Adipocyte (in vitro differentiated cells): ENCODE results near the gene CDH1.

Source experiments
- DNase-seq: peaks from one replicate; pipeline ENCODE4 v3.0.0-alpha.2; 2015; ENCODE audit warnings: low read depth
- H3K27me3 ChIP-seq: replicated peaks from 2 replicates; pipeline ENCODE4 v1.7.0; 2013; ENCODE audit warnings: mild to moderate bottlenecking, low read length, moderate library complexity; ENCODE audit not compliant: control insufficient read depth, insufficient read depth
- H3K36me3 ChIP-seq: 2 replicates; pipeline ENCODE4 v1.7.0; 2013; ENCODE audit warnings: low read length, mild to moderate bottlenecking, moderate library complexity; ENCODE audit not compliant: control insufficient read depth, insufficient read depth, severe bottlenecking
- H3K4me1 ChIP-seq: 2 replicates; pipeline ENCODE4 v1.7.0; 2013; ENCODE audit warnings: mild to moderate bottlenecking, low read length, moderate library complexity; ENCODE audit not compliant: control insufficient read depth, insufficient read depth
- H3K4me3 ChIP-seq: 2 replicates; pipeline ENCODE4 v1.7.0; 2013; ENCODE audit warnings: mild to moderate bottlenecking, low read length, moderate library complexity
- H3K9ac ChIP-seq: 2 replicates; pipeline ENCODE4 v1.7.0; 2013; ENCODE audit warnings: mild to moderate bottlenecking, low read length, moderate library complexity
- H3K9me3 ChIP-seq: 2 replicates; pipeline ENCODE4 v1.7.0; 2013; ENCODE audit warnings: mild to moderate bottlenecking, low read length, moderate library complexity; ENCODE audit not compliant: control insufficient read depth

The CDH1 gene

GRCh38 chr16:68732741-68733399, 4.2 kb upstream of the CDH1 start:
- Histone ChIP-seq H3K27me3 (peaks cover 46% of the 10 kb centered on the region), H3K4me3 (no peak overlapping the region), H3K4me1 (no peaks in the 10 kb centered on the region), H3K9me3 (peaks cover 4% of the 10 kb centered on the region), H3K36me3 (no peaks in the 10 kb centered on the region), H3K9ac (no peak overlapping the region)
- no peak for DNase-seq

DNA sequence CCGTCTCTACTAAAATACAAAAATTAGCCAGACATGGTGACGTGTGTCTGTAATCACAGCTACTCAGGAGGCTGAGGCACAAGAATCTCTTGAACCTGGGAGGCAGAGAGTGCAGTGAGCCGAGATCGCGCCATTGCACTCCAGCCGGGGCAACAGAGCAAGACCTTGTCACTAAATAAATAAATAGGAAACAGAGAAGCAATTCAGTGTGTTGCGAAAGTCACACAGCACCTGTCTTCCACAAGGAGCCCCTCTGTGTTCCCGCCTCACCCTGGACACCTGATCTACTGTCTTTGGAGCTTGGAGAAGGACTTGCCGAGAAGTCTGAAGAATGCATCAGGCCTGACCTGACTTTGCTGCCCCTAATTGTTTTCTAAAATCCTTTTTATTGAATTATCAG, 3.5 kb upstream of the CDH1 start:
- Histone ChIP-seq H3K4me3 (no peak overlapping the region), H3K9ac (no peak overlapping the region), H3K9me3 (peaks cover 4% of the 10 kb centered on the region), H3K27me3 (peaks cover 52% of the 10 kb centered on the region), H3K4me1 (no peaks in the 10 kb centered on the region), H3K36me3 (no peaks in the 10 kb centered on the region)
- DNase-seq, result no peak

DNA sequence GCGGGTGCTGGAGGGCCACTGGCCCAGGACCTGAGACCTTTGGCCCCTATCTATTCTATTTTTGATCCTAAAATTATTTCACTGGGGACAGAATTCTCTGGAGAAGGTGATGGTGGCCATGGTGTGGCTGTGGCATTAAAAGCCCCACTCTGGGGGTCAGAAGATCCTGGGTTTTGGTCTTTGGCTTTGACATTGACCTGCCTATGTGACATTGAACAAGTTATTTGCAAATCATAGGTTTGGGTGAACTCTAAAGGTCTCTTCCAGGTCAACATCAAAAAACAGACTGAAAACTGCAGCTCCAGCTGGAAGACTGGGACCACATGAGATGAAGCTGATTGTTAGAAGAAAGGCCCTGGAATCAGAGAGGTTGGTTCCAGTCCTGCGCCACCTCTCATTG, 2.3 kb upstream of the CDH1 start:
- Histone ChIP-seq H3K9me3 (peaks cover 4% of the 10 kb centered on the region), H3K36me3 (no peaks in the 10 kb centered on the region), H3K9ac (no peak overlapping the region), H3K27me3 (peaks cover 50% of the 10 kb centered on the region), H3K4me1 (no peaks in the 10 kb centered on the region), H3K4me3 (no peak overlapping the region)
- DNase-seq, result no peak

DNA sequence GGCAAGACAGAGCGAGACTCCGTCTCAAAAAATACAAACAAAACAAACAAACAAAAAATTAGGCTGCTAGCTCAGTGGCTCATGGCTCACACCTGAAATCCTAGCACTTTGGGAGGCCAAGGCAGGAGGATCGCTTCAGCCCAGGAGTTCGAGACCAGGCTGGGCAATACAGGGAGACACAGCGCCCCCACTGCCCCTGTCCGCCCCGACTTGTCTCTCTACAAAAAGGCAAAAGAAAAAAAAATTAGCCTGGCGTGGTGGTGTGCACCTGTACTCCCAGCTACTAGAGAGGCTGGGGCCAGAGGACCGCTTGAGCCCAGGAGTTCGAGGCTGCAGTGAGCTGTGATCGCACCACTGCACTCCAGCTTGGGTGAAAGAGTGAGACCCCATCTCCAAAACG, 531 bp upstream of the CDH1 start:
- Histone ChIP-seq H3K4me3 (no peak overlapping the region), H3K27me3 (peaks cover 50% of the 10 kb centered on the region), H3K4me1 (no peaks in the 10 kb centered on the region), H3K9me3 (peaks cover 4% of the 10 kb centered on the region), H3K9ac (no peak overlapping the region), H3K36me3 (no peaks in the 10 kb centered on the region)
- no peak for DNase-seq

- Histone ChIP-seq H3K9me3 (peaks cover 4% of the 10 kb centered on the region), H3K36me3 (no peaks in the 10 kb centered on the region), H3K4me1 (peaks cover 2% of the 10 kb centered on the region), H3K9ac (no peak overlapping the region), H3K27me3 (peaks cover 44% of the 10 kb centered on the region), H3K4me3 (no peak overlapping the region)
- DNase-seq, result no peak
Measured at GRCh38 chr16:68737730-68738629, 888 bp downstream of the CDH1 start.

DNA sequence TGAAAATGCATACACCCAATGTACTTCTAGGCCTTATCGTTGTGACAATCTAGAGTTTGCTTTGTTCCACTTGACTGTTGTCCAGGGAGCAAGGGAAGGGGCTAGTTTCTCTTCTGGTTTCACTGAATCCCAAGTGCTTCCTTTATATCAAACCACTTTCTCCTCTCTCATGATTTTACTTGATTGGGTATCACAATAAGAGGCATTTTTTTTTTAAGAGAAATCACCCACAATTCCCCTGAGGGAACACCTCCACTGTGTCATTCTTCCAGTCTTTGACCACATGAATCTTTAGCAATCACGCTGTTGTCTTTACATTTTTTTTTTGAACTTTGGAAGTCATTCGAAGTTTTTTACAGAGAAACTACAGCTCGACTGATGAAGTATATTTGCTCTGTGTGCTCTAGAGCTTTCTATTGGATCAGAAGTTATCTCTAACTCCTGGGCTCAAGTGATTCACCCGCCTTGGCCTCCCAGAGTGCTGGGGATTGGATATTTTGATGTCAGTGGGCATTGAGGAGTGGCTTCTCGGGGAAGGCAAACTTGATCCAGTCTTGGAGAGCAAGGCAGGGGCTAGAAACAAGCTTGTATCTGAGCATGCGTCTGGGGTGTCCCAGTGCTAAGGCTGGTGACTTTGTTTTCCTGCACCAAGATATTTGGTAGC, 3.0 kb downstream of the CDH1 start:
- no peaks in the 10 kb centered on the region for H3K36me3 ChIP-seq
- peaks cover 38% of the 10 kb centered on the region for H3K27me3 ChIP-seq
- no peak overlapping the region for H3K9ac ChIP-seq
- H3K4me1 ChIP-seq, result peaks cover 2% of the 10 kb centered on the region
- H3K4me3 ChIP-seq, result no peak overlapping the region
- DNase-seq, result no peak
- H3K9me3 ChIP-seq, result no peaks in the 10 kb centered on the region

DNA sequence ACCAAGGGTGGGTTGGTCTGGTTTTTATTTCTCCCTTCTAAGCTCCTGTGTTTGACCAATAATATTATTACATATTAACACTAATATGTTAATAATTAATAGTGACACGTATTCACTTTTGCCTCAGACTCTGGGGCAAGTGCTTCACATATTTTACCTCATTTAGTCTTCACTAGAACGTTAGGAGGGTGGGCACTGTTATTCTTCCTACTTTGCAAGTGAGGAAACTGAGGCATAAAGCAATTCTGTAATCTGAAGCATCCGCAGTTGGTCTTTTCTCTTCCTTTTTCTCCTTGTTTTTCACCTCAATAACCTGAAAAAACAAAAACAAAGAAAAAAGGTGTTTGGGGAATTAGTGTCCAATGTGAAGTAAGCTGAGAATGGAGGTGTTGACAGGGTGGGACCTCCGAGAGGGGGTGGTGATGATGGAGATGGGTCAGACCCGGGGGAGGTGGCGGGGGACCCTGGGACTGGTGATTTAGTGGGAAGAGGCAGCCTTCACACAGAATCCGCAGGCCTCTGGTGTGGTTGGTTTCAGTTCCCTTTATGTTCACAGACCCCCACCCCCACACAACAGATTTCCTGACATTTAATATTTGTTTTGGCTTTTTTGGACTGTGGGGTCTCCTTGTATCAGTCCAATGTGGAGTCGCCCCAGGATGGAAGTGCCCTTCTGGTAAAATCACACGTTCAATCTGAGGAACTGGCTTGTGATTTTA, 3.7 kb downstream of the CDH1 start:
- Histone ChIP-seq H3K27me3 (peaks cover 36% of the 10 kb centered on the region), H3K9ac (no peak overlapping the region), H3K9me3 (no peaks in the 10 kb centered on the region), H3K4me1 (peaks cover 2% of the 10 kb centered on the region), H3K36me3 (no peaks in the 10 kb centered on the region), H3K4me3 (no peak overlapping the region)
- no peak for DNase-seq

DNA sequence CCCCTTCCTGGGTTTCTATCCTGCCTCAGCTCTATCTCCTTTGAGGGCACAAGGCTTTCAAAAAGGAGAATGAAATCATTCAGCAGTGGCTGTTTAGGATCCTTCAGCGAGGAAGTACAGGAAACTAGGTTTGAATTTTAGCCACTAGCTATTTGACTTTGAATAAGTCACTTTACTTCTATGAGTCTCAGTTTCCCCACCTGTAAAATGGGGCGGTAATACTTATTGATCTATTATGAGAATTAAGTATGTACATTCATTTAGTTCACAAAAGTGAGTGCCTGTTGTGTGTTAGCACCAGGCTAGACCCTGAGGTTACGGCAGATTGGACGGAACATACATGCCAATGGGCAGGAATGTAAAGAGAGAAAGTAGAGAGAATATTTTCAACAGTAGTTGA, 6.6 kb downstream of the CDH1 start:
- Histone ChIP-seq H3K36me3 (no peaks in the 10 kb centered on the region), H3K27me3 (peaks cover 20% of the 10 kb centered on the region), H3K9ac (no peak overlapping the region), H3K9me3 (no peaks in the 10 kb centered on the region), H3K4me3 (no peak overlapping the region), H3K4me1 (peaks cover 2% of the 10 kb centered on the region)
- no peak for DNase-seq

DNA sequence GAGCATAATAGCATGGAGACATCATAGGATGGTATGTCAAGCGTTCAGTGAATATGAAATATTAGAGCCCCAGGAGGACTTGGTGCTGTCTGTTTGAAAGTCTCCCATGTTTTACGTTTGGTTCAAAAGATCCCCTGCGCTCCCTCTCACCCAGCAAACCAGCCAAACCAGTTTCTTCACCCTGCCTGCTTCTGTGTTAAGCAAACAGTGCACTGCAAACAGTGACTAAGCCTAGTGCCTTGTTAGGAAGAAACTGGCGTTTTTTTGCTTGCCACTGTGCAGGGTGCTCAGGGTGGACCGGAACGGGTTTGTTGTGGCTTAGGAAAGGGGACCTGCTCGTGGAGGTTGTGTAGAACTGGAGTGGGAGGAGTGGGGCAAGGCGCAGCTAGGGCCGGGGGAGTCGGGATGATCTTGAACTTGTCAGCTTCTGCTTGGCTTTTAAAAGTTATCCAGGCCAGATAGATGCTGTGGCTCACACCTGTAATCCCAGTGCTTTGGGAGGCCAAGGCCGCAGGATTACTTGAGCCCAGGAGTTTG, 7.7 kb downstream of the CDH1 start:
- Histone ChIP-seq H3K4me1 (peaks cover 2% of the 10 kb centered on the region), H3K9me3 (no peaks in the 10 kb centered on the region), H3K4me3 (no peak overlapping the region), H3K9ac (no peak overlapping the region), H3K36me3 (no peaks in the 10 kb centered on the region), H3K27me3 (peaks cover 29% of the 10 kb centered on the region)
- peak; percentile 34 for DNase-seq

GRCh38 chr16:68746951-68747350, 9.9 kb downstream of the CDH1 start:
- peaks cover 38% of the 10 kb centered on the region for H3K27me3 ChIP-seq
- H3K9ac ChIP-seq, result no peak overlapping the region
- DNase-seq, result no peak
- H3K4me1 ChIP-seq, result peaks cover 2% of the 10 kb centered on the region
- H3K9me3 ChIP-seq, result no peaks in the 10 kb centered on the region
- no peak overlapping the region for H3K4me3 ChIP-seq
- H3K36me3 ChIP-seq, result no peaks in the 10 kb centered on the region
